Skin epidermis (tissue), 12 donors: ENCODE data around the gene LRRC26.

ENCODE experiments used
- H3K27ac ChIP-seq, 21 experiments: fragments of 200-600 bp; sonication (generic) in 11 of 21; one replicate each; pipeline ENCODE4 v1.5.0; 2020; ENCODE audit warnings: mild to moderate bottlenecking in 3 of 21, inconsistent platforms in 2 of 21, moderate library complexity in 2 of 21
- H3K4me3 ChIP-seq, 7 experiments: fragments of 200-600 bp; sonication (generic) in 2 of 7; one replicate each; pipeline ENCODE4 v1.5.0; 2020; ENCODE audit warnings: inconsistent platforms in 2 of 7, mild to moderate bottlenecking in 2 of 7, moderate library complexity in 1 of 7

Gene LRRC26

DNA sequence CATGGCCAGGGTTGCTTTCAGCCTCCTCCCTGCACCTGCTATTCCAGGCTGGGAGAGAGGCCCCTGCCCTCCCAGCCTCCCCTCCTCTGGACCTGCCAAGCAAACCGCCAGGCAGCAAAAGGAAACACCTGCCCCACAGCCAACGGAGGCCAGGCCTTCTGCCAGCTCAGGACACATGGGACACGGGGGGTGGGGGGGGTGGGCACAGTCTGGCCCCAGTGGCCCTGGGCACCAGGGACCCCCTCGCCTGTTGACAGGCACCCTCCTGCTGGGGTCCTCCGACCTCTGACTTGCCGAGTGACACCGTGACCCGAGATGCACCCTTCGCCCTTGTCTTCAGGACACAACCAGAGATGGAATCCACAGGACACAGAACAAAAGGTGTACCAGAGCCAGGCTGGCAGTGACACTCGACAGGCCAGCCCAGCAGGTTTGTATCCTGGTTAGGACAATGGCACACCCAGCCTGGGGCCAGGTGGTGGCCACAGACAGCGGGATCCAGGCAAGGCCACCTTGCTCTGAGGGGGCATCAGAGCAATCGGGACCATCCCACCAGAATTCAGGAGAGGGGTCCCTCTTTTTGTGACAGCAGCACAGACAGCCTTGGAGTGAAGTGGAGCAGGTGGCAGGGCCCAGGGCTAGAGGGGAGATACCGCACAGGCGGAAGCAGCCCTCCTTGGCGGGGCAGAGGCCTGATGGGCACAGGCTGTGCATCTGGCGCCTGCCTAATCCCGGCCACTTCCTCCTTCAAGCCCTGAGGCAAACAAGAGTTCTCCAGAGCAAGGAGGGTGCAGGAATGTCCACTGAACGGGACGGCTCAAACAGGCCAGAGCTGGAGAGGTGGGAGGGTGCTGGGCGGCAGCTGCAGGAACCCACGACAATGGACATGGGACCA lies 3.3 kb upstream of the LRRC26 start:
- H3K27ac ChIP-seq: peak overlapping the region in 1 of 21 experiments; percentile 30
- no peak overlapping the region for H3K4me3 ChIP-seq

DNA sequence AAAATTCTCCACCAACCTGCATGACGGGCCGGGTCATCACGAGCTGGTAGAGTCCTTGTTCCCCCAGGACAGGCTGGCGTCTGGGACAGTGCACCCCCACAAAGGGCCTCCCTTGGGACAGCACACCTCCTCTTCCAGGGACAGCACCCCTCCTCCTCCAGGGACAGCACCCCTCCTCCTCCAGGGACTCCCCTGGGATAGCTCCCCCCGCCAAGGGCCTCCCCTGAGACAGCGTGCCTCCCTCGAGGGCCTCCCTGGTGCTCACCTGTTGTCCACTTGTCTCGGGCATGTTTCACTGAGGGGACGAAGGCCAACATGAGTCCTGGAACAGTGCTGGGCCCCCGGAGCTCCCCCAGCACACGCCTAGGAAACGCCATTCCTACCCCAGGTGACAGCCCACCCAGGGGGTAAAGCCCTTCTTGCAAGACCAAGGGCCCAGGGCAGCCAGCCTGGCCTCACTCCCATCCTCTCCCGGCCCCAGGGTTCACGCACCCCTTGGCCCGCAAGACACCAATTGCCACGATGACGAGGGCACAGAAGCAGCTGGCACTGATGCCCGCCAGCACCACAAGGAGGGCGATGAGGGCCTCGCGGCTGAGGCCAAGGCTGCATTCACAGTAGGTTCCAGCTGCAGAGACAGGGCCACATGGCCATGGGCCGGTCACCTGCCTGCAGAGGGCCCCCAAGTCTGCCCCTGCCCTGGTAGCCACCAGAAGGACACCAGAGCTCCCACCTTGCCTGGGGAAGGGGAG lies 1.5 kb upstream of the LRRC26 start:
- Histone ChIP-seq H3K4me3 (no peak overlapping the region), H3K27ac (no peak overlapping the region)

DNA sequence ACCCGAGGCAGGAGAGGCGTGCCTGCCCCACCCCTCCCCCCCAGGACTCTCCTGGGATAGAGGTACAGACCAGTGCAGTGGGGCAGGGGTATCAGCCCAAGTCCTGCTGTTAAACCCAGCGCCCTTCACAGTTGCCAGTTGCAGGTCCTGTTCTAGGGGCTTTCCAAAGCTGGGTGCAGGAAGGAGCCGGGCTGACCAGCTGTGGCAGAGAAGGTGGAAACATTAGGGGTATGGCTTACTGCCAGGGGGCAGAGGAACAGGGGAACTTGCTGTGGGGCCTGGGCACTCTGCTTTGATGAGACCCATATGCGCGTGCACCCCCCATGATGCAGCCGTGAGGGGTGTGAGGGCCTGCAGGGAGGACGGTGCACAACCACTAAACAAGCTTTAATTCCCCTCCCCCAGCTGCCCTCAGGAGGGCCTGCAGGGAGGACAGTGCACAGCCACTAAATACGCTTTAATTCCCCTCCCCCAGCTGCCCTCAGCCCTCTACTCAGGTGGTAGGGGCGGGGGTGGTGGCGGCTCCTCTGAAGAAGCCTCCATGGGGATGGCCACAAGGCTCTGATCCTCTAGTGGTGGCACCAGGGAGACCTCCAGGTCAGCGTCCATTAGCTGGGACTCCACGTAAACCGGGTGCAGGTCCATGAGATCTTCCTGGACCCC lies 766 bp upstream of the LRRC26 start:
- Histone ChIP-seq H3K4me3 (no peak overlapping the region), H3K27ac (no peak overlapping the region)

DNA sequence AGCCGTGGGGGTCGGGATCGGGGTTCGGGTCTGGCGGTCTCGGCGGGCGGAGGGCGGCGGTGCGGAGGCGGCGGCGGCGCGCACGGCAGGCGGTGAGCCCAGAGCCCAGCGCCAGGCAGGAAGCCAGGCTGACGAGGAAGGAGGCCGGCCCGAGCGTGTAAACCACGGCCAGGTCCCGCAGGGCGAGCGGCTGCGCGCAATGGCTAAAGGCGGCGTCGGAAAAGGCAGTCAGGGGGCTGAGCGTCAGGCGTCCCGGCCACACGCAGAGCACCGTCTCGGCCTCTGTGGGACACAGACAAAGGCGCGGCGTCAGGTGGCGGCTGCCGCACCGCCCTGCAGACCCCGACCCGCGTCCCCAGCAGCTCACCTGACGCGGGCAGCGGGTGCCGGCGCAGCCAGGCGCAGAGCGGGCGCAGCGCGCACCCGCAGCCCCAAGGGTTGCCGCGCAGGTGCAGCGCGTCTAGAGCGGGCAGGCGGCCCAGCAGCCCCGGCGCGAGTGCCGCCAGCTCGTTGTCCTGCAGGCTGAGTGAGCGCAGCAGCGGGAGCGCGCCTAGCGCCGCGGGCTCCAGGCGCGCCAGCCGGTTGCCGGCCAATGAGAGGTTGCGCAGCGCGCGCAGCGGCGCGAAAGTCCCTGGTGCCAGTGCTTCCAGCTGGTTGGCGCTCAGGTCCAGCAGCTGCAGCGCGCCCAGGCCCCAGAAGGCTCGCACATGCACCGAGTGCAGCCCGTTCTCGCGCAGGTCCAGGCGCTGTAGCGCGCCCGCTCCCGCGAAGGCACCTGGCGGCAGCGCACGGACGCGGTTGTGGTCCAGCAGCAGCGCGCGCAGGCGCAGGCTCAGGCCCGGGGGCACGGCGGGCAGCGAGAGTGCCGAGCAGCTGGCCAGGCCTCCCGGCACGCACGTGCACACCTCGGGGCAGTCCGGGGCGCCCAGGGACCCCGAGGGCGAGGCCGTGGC lies 671 bp downstream of the LRRC26 start:
- Histone ChIP-seq H3K4me3 (peak overlapping the region in 5 of 7 experiments; percentile 2 to 34 (median 21)), H3K27ac (peak overlapping the region in 2 of 21 experiments; percentile 35 to 46)

DNA sequence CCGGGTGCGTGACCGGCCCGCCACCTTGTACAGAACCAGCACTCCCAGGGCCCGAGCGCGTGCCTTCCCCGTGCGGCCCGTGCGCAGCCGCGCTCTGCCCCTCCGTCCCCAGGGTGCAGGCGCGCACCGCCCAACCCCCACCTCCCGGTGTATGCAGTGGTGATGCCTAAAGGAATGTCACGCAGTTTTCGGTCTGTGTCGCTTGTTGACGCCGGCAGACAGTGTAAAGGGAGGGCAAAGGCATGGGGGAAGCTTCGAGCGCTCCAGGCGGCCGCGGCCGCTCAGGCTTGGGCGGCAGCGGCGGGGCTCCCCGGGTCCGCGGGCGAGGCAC lies 1.3 kb downstream of the LRRC26 start:
- peak overlapping the region in 5 of 7 experiments; percentile 2 to 34 (median 21) for H3K4me3 ChIP-seq
- no peak overlapping the region for H3K27ac ChIP-seq

DNA sequence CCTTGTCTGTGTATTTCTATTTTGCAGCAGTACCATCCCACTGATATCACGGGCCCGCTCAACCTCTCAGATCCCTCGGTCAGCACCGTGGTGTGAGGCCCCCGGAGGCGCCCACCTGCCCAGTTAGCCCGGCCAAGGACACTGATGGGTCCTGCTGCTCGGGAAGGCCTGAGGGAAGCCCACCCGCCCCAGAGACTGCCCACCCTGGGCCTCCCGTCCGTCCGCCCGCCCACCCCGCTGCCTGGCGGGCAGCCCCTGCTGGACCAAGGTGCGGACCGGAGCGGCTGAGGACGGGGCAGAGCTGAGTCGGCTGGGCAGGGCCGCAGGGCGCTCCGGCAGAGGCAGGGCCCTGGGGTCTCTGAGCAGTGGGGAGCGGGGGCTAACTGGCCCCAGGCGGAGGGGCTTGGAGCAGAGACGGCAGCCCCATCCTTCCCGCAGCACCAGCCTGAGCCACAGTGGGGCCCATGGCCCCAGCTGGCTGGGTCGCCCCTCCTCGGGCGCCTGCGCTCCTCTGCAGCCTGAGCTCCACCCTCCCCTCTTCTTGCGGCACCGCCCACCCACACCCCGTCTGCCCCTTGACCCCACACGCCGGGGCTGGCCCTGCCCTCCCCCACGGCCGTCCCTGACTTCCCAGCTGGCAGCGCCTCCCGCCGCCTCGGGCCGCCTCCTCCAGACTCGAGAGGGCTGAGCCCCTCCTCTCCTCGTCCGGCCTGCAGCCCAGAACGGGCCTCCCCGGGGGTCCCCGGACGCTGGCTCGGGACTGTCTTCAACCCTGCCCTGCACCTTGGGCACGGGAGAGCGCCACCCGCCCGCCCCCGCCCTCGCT lies 1.9 kb downstream of the LRRC26 start:
- Histone ChIP-seq H3K27ac (peak overlapping the region in 1 of 21 experiments; percentile 39), H3K4me3 (peak overlapping the region in 4 of 7 experiments; percentile 9 to 34 (median 26))

DNA sequence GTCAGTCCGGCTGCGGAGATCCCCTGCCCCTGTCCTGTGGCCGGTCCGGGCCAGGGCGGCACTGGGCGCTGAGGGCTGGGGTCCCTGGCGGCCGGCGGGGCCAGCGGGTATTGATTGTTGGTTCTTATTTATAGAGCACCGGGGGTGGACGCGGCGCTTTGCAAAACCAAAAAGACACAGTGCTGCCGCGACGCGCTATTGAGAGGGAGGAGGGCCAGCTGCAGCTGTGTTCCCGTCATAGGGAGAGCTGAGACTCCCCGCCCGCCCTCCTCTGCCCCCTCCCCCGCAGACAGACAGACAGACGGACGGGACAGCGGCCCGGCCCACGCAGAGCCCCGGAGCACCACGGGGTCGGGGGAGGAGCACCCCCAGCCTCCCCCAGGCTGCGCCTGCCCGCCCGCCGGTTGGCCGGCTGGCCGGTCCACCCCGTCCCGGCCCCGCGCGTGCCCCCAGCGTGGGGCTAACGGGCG lies 2.5 kb downstream of the LRRC26 start:
- Histone ChIP-seq H3K4me3 (no peak overlapping the region), H3K27ac (no peak overlapping the region)

DNA sequence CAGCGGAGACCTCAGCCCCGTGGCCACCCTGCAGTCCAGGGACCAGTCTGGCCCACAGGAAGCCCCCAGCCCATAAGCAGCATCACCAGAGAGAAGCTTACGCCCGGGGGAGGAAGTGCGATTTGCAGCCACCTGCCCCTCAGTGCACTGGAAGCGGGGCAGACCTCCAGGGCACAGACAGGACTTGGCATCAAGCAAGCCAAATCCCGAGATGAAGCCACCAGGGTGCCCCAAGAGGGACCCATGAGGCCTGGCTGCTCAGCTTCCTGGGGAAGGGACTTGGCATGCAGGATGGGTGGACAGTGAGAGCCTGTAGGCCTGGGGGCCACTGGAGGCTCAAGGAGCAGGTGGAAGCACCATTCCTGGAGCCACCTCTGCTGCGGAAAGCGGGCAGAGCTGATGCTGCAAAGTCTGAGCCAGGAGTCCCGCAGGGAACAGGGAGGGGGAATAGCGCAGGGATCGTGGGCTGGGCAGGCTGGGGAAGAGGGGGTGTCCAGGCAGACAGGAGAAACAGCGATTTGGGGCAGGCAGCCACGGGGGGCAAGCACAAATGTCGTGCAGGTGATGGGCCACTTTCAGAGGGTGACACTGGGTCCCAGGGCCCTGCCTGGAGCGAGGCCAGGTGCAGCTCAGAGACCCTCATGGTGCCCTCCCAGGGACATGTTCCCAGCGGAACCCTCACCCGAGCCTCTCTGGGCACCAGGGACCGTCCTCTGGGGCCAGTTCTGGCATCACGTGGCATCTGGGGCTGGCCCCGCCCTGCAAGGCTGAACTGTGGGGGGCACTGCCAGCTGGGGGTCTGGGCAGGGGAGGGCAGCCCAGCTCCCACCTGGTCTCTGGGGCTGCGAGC lies 3.2 kb downstream of the LRRC26 start:
- H3K27ac ChIP-seq: no peak overlapping the region
- no peak overlapping the region for H3K4me3 ChIP-seq

DNA sequence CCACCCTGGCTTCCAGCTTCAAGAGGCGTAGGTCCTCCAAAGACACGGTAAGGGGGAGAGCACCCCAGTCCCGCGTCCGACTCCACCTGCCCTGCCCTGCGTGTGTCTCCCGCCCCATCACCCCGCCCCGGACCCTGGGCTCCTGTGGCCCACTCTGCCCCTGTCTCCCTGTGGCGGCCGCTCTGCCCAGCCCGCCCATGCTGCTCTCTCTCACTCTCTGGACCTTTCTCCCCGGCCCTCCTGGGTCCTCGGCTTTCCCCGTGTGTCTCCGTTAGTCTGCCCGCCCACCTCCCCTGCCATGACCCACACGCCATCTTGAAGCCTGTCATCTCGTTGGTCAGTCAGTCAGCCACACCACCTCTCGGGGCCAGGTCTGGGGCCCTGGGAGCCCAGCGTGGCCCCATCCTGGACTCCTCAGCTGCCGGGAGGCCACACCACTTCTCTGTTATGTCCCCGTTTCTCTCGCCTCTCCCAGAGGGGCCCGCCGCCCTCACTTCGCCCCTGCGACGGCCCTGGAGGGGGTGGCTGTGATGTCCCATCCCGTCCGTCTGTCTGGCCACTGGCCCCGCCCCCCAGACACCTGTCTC lies 4.5 kb downstream of the LRRC26 start:
- Histone ChIP-seq H3K4me3 (no peak overlapping the region), H3K27ac (no peak overlapping the region)

DNA sequence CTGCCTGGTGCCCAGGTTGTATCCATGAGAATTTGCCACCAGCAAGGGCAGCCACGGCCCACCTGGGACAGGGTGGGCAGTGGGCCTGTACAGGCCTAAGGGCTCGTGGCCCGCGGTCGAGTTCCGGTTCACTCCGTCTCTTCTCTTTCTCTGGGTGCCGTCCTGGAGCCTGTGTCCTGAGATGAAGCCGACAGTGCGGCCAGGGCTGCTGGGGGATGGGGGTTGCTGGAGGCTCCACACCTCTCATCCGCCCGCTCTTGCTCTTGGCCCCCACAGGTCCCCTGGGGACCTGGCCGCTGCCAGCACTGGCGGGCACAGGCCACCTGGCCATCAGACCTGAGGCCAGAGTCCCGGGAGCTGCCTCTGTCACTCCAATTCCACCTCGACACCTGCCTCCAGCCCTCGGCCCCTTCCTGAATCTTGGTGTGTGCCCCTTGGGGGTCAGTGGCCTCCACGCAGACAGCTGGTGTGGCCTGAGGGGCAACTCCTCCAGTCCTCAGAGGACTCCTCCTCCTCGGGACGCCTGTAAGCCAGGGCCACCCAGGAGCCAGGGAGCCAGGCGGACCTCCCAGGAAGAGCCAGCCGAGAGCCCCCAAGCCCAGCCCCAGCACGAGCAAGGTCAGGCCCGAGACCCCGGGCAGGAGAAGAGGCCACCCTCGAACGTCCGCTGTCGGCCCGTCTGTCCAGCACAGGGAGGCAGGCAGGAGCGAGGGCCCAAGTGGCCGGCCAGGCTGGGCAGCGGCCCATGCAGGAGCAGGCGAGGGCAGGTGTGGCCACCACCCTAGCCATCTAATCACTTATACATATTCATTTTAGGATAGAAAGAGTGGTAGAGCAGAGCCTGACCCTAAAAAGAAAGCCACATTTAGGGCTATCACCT lies 5.2 kb downstream of the LRRC26 start:
- Histone ChIP-seq H3K4me3 (no peak overlapping the region), H3K27ac (no peak overlapping the region)

DNA sequence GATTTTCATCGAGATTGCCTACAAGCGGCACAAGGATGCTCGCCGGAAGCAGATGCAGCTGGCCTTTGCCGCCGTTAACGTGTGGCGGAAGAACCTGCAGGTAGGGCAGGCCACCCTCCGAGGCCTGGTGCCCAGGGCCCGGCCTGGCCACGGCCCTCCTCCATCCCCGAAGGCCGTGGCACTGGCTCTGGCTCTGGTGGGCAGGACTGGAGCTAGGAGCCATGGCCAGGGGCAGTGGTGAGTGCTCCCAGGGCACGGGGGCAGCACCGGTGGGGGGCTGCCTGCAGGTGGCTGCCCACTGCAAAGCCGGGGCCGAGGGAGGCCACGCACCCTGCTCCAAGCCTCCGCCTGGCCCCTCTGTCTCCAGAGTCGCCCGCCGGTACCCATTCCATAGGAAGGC lies 6.0 kb downstream of the LRRC26 start:
- no peak overlapping the region for H3K4me3 ChIP-seq
- no peak overlapping the region for H3K27ac ChIP-seq

DNA sequence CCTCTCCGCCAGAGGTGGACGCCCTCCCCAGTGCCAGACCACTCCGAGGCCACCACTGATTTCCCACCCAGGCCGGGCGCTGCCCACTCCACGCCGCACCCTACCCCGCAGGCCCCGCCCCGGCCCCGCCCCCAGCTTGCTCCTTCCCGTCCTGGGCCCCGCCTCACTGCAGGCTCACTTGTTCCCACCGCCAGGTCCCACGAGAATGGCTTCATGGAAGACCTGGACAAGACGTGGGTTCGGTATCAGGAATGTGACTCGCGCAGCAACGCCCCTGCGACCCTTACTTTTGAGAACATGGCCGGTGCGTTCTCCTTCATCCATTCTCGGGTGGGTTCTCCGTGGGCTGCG lies 6.5 kb downstream of the LRRC26 start:
- H3K27ac ChIP-seq: peak overlapping the region in 1 of 21 experiments; percentile 26
- H3K4me3 ChIP-seq: peak overlapping the region in 4 of 7 experiments; percentile 4 to 14 (median 7)

DNA sequence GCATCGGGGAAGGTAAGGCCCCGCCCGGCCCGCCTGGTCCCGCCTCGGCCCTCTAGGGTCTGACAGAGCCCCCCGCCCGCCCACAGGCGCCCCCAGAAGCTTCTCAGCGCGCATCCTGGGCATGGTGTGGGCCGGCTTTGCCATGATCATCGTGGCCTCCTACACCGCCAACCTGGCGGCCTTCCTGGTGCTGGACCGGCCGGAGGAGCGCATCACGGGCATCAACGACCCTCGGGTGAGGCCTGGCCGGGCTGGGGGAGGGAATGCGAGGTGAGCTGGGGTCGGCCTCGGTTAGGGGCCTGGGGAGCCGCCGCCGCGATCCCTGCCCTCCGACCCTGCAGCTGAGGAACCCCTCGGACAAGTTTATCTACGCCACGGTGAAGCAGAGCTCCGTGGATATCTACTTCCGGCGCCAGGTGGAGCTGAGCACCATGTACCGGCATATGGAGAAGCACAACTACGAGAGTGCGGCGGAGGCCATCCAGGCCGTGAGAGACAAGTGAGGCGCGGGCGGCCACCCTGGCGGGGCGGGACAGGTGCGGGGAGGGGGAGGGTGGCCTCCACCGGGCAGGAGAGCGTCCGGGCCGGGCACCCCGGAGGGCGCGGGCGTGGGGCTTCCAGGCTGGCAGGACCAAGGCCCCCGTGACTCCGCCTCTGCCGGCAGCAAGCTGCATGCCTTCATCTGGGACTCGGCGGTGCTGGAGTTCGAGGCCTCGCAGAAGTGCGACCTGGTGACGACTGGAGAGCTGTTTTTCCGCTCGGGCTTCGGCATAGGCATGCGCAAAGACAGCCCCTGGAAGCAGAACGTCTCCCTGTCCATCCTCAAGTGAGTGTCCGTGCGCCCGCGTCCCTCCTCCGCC lies 7.1 kb downstream of the LRRC26 start:
- Histone ChIP-seq H3K27ac (peak overlapping the region in 1 of 21 experiments; percentile 26), H3K4me3 (peak overlapping the region in 5 of 7 experiments; percentile 4 to 21 (median 9))

DNA sequence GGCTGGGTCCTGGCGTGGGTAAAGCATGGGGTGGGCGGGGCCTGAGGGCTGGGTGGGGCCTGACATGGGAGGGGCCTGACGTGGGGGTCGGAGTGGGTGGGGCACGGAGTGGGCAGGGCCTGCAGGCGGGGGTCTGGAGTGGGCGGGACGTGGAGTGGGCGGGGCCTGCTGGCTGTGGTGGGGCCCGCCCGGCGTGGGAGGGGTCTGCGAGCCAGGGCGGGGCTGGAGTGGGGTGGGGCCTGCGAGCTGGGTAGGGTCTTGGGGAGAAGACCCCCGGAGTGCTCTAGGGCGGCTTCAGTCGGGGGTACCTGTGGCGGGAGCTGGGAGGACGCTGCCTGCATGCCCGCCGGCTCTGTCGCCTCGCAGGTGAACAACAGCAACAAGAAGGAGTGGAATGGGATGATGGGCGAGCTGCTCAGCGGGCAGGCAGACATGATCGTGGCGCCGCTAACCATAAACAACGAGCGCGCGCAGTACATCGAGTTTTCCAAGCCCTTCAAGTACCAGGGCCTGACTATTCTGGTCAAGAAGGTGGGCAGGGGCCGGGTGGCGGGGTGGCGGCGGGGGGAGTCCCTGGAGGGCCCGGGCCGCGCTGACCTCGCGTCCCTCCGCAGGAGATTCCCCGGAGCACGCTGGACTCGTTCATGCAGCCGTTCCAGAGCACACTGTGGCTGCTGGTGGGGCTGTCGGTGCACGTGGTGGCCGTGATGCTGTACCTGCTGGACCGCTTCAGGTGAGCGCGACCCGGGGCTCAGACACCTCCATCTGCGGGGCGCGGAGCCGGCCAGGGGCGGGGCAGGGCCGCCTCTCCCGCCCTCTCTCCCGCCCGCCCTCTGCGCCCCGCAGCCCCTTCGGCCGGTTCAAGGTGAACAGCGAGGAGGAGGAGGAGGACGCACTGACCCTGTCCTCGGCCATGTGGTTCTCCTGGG lies 8.0 kb downstream of the LRRC26 start:
- peak overlapping the region in 1 of 7 experiments; percentile 9 for H3K4me3 ChIP-seq

More for the DNA sequence above, 8.0 kb downstream of the LRRC26 start:
- H3K27ac ChIP-seq: peak overlapping the region in 1 of 21 experiments; percentile 26
